Heart left ventricle (tissue), 13 donors: Measurements from ENCODE around the gene TIFAB.

Experiments used
- POLR2A ChIP-seq, 2 donors: fragments of 450-650 bp; IDR thresholded peaks; one replicate each; pipeline ENCODE4 v1.6.1; 2017; ENCODE audit warnings: antibody characterized with exemption in 2 of 2, mild to moderate bottlenecking in 2 of 2, moderate library complexity in 2 of 2
- TF ChIP-seq, protein P1 (sequence below), 12 donors: fragments of 200-600 bp; sonication (generic) in 4 of 12; IDR thresholded peaks; one replicate each; pipeline versions ENCODE4 v1.5.0 to v1.8.0; 2018 to 2022; ENCODE audit warnings: antibody characterized with exemption in 12 of 12, mild to moderate bottlenecking in 5 of 12
- donor health status: ischemic (EF 13 %, LVEDD 7.1; RV severe dilation, severe dysfunction).
- donor health status: DM: no; HTN: yes; CAD: no.
- donor health status: DM: no; HTN: no; CAD: no.
- donor health status: ischemic (EF 25% LVEDD 6.9; RV normal size, moderate dysfunction).
- donor health status: ischemic (EF 25% LVEDD 5.7; RV mildly dilated, moderate dysfunction).
- donor health status: ischemic (EF 35%, LVEDD 5.7; RV mildly dilated, moderate dysfunction).
- donor health status: nonischemic (EF 11% LVEDD 7.7; RV severe dilation, severe dysfunction).
- donor health status: DM: yes; HTN: yes; CAD: no.
- donor health status: PGD.
- donor health status: ischemic (EF 29% LVEDD 5.4; RV normal size, mild dysfunction).
- donor health status: nonischemic (EF 23%, LVEDD 6.1; RV moderate dilation, normal function).

- TF ChIP-seq, protein P1, sequence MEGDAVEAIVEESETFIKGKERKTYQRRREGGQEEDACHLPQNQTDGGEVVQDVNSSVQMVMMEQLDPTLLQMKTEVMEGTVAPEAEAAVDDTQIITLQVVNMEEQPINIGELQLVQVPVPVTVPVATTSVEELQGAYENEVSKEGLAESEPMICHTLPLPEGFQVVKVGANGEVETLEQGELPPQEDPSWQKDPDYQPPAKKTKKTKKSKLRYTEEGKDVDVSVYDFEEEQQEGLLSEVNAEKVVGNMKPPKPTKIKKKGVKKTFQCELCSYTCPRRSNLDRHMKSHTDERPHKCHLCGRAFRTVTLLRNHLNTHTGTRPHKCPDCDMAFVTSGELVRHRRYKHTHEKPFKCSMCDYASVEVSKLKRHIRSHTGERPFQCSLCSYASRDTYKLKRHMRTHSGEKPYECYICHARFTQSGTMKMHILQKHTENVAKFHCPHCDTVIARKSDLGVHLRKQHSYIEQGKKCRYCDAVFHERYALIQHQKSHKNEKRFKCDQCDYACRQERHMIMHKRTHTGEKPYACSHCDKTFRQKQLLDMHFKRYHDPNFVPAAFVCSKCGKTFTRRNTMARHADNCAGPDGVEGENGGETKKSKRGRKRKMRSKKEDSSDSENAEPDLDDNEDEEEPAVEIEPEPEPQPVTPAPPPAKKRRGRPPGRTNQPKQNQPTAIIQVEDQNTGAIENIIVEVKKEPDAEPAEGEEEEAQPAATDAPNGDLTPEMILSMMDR (IDR thresholded peaks at IDR 0.05) = no peak
- TF ChIP-seq POLR2A (IDR thresholded peaks at IDR 0.05) = no peak
These were observed 1.2 kb downstream of the TIFAB start for GRCh38 chr5:135450952-135451351.
